ENCODE data around the gene SUSD6.
A peak's percentile ranks its signal among the peaks of the same experiment; 100 is the strongest.
"Not testable (repeated sequence)": the region's sequence is repeated elsewhere in the genome, so short reads cannot be mapped to it uniquely, and the experiment has no call there.

Gene SUSD6

DNA sequence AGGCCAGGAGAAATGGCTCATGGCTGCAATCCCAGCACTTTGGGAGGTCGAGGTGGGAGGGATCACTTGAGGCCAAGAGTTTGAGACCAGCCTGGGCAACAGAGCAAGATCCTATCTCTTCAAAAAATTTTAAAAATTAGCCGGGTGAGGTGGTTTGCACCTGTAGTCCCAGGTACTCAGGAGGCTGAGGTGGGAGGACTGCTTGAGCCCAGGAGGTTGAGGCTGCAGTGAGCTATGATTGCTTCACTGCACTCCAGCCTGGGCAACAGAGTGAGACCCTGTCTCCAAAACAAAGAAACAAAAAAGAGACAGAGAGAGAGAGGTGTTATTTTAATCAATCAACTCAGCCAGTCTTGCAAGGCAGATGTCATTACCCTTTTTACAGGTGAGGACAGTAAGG, 107.2 kb downstream of the SUSD6 start:
- not testable (repeated sequence) for DNase-seq

DNA sequence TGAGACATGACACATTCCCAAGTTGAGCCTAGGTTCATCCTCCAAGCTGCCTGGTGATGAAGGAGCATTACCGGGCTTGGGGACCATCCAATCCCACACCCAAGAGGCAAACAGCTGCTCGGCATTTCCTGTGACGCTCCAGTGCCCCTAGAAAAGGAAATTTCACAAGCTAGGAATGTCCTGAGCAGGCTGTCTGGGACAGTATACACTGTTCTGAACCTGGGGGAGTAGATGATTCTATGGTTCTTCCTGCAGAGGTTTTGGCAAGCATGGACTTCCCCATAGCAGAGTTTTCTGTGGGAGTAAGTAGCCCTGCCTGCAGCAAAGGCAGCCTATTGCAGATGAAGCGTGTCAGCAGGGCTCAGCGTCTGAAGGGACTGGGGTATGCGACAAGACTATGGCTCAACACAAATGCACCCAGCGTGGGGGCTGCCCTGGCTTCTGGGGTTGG, 108.1 kb downstream of the SUSD6 start:
- no peak for DNase-seq

DNA sequence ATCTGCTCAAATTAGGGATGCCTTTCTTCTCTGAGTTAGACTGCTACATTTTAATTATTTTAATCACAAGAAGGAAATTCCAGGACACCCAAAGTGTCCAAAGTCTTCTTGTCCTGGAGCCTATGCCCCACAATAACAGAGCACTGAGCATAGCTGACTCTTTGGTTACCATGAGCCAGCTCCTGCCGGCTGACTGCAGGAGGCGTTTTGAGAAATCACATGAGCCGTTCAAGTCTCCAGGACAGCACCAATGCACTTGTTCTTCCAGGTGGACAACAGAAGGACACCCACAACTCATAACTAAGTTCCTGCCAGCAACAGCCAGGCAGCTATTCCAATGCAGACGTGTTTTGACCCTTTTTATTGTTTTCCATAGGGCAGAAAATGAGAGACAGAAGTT, 109.5 kb downstream of the SUSD6 start:
- DNase-seq = no peak

DNA sequence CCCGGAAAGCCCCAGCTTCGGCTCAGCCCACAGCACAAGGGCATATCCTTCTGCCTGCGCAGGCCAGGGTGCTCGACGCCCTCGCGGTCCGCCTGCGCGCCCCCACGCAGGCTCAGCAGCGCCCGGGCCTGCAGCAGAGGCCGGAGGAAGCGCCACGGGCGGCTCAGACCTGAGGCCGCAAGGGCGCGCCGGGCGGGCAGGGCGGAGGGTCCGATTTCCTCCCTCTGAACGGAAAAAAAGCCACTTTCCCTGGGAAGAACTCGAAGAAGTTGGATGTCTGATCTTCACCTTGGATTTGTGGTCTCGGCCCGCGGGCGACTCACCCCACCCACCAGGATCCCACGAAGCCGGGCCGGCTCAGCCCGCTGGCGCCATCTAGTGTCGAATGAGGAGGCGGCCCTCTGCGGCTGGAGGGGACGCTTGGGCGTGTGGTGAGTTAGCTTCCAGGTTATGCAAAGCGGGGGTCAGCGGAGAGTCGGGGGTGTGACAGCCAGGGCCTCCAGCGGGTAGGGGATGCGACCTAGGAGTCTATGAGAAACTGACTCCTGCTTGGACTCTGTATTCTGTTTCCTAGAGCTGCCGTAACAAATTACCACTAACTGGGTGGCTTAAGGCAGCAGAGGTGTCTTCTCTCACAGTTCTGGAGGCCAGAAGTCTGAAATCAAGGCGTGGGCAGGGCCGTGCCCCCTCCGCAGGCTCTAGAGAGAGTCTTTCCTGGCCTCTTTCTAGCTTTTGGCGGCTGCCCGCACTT, 115.5 kb downstream of the SUSD6 start:
- peak; percentile 94 for DNase-seq

DNA sequence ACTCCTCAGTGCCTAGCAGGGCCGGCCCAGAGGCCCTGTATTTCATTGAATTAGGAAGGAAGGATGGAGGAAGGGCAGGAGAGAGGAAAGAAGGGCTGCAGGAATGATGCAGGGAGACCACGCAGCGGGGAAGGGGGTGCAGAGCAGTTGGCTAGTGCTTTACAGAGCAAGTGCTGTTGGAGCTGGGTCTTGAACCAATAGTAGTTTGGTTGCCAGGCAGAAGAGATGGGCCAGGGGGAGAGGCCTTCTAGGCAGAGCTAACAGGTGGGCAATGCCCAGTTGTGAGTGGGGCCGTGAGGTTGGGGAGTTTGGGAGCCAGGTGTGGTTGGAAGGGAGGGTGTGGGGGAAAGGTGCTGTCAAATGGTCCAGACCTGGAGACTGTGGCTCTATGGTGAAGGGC, 116.5 kb downstream of the SUSD6 start:
- no peak for DNase-seq

DNA sequence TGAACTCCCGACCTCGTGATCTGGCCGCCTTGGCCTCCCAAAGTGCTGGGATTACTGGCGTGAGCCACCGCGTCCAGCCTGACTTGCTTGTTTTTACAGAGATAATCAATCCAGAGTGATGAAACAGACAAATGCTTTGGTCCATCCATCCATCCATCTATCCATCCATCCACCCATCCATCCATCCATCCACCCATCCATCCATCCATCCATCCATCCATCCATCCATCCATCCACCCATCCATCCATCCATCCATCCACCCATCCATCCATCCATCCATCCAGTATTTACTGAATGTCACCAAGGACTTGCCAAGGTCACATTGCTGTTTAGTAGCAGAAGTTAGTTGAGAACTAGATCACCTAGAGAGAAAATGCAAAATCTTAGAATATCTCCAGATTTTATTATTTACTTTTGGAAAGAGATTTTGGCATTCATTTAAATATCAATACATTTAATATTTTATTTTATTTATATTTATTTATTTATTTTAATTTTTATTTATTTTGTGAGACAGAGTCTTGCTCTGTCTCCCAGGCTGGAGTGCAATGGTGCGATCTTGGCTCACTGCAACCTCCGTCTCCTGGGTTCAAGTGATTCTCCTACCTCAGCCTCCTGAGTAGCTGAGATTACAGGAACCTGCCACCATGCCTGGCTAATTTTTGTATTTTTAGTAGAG, 120.7 kb downstream of the SUSD6 start:
- not testable (repeated sequence) for DNase-seq

DNA sequence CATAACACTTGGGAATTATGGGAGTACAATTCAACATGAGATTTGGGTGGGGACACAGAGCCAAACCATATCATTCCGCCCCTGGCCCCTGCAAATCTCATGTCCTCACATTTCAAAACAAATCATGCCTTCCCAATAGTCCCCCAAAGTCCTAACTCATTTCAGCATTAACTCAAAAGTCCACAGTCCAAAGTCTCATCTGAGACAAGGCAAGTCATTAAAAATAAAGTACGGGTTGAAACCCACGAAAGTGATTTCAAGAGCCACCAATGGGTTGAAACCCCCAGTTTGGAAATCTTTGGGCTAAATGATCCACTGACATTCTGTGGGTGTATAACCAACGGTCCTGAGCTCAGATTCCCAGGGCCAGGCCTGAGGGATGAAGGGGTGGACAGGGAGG, 125.0 kb downstream of the SUSD6 start:
- DNase-seq = not testable (repeated sequence)

DNA sequence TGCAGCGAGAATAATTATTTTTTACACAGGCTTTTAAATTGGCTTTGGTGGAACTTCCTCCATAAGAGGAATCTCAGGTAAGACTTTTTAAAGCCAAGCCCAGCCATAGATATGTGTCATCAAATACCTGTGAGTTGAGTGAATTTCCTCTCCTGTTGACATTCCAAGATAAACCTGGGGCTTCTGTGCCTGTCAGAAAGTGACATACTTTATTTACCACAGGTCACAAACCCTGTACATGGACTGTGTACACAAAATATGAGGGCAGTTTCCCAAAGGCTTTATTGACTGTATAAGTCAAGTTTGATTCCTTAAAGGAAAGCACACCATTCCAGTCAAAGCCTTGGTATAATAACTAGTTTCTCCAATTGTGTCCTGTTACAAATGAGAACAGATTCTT, 129.7 kb downstream of the SUSD6 start:
- no peak for DNase-seq

DNA sequence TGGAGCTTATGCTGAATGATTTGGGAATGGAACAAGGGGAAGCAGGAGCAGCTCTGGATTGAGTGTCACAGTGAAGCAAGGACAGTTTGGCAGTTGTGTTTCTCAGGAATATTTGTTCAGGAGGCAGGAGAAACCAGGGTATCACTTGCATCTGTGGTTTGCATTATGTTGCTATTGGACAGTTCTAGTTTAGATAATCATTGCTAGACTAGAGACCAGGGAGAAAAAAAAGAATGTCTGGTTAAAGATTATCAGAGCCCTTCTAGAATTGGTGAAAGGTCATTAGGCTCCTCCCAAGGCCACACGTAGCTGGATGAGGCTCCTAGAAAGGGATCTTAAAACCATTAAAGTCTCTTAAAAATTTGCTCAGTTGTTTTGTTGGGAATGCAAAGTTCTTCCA, 138.6 kb downstream of the SUSD6 start:
- DNase-seq = no peak

DNA sequence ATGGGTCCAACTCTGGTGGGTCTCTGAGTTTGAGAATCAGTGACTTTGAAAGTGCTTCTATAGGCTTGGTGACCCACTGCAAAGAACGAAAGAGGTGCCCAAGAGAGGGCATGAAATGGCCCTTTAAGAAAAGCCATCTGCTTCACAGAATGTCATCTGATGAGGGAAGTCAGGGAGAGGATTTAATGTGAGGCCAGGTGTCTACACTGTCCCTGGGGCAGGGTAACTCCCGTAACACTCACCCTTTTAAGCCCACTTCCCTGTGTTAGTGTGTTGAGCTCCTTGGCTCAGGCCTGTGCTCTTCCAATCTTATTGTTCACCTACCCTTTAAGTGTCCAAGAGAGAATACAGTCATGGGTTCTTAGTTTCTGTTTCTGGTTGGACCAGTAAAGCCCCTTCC, 139.1 kb downstream of the SUSD6 start:
- no peak for DNase-seq

DNA sequence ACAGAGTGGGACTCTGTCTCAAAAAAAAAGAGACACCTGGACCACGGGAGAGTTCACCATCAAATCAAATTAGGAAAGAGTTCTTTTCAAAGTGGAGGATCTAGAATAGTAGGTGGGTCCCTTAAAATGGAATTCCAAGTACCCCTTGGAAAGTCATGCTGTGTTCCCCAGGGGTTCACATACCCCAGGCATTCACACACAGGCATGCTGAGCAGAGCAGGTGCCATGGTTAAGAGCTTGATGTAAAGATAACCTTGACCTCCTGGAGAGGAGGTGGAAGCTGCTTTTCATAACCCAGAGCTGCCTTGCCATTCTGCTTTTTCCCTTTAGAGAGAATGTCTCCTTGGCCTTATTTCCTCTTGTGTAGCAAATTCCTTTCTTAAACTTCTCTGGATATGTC, 141.4 kb downstream of the SUSD6 start:
- DNase-seq = no peak

DNA sequence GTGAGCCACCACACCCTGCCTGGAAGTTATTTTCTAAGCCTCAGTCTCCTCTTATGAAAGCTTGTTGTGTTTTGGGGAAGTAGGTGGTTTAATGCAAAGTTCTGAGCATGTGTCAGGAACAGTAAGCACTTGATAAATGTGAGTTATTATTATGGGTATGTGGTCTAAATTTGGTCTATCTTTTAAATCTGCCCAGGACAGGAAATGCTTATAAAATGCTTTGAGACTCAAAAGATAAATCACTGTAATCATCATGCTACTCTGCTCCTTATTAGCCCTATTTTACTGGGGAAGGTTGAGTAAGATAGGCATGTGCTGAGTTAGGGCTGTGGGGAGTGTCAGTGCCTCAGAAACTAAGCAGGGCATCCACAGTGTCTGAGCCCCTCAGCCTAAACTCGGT, 142.5 kb downstream of the SUSD6 start:
- no peak for DNase-seq

DNA sequence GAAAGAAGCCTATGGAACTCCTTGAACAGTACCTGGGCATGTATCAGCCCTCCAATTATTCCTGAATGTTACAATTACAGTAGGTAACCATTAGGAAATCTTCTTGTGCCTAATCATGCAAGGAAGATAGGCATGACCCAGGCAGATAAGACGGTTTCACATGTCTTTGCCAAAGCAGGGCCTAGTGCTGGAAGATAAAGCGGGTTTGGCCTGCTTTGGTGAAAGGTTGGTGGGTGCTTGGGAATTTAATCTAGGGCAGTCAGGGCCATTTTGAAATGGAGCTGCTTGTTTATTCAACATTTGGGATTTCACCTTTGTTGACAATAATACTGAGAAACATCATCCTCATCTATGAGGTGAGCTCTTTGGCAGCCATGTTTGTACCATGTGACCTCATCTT, 143.1 kb downstream of the SUSD6 start:
- DNase-seq = no peak

DNA sequence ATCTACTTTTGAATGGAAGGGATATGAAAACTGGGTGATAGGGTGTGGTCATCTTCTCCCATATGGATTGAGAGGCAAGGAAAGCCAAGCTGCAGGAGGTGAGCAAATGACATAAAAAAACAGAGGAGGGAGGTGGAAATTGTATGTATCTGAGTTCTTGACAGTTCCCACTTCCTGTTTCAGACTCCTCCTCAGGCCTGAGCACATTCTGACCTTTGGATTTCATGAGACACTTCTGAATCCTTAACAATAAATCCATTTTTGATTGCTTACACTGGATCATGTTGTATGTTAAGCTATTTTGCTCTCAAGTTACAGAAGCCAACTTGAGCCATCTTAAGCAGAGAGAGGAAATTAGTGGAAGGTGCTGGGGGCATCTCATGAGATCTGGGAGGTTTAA, 143.9 kb downstream of the SUSD6 start:
- DNase-seq = no peak

DNA sequence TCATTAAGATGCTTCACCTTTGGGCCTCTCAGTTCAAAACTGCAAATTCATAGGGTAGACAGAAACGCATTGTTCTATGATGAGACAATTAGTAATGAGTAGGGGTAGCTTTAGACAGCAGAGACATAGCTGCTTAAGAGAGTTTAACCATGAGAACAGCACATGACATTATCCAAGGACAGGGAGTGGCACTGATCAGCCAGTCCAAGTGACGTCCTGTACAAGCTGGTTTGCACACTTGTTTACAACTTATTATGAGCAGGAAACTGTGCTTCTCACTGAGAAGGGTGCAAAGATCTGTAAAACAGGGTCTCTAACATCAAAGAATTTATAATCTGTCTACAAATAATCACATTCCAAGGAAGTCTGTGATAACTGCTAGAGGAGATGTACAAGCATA, 144.4 kb downstream of the SUSD6 start:
- DNase-seq = no peak

DNA sequence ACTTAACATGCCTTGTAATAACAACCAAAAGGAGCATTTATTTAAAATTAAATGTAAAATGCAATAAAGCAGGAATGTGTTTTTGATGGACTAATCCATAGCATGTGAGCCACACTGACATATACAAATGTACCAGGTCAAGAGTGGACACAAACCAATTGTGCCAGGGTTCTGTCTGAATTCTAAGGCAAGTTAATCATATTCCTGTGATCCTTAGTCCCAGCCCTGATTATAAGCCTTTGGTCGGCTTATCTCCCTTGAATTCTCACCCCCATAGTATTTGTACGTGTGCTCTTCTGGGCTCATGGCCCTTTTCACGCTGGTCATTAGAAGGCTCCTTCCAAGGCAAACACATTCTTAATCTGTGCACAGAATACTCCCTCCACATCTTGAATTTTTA, 144.9 kb downstream of the SUSD6 start:
- no peak for DNase-seq

DNA sequence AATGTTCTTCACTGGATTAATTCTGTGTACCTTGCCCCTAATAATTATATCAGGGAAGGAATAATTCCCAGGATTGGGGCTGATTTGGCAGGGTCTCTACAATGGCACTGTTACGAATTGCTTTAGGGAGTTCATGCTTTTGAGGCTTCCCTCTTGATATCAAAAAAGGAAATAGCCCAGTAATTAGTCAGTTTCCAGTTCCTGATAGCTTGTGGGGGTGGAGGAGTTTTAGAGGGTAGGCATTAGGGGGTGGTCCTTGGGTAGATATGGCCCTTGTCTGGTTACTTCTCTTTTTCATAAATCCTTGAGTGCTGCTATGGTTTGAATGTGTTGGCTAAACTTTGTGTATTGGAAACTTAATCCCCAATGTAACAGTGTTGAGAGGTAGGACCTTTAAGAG, 149.4 kb downstream of the SUSD6 start:
- no peak for DNase-seq

DNA sequence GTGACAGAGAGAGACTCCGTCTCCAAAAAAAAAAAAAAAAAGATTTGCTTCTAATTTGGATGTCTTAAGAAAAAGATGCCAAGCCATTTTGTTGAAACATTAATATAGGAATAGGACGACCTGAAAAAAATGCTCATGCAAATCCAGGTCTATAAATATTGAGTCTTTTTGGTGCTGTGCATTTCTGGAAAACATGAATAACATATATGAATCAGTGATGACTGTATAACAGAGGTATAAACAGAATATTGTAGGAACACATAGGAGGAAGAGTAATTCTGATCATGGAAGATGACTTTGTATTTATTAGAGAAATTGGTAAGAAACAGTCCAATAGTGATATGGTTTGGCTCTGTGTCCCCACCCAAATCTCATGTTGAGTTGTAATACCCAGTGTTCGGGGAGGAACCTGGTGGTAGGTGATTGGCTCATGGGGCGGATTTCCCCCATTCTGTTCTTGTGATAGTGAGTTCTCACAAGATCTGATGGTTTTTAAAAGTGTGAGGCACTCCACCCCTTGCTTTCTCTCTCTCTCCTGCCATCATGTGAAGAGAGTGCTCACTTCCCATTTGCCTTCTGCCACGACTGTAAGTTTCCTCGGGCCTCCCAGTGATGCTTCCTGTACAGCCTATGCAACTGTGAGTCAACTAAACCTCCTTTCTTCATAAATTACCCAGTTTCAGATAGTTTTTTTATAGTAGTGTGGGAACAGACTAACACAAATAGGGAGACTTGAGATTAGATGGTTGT, 152.5 kb downstream of the SUSD6 start:
- DNase-seq = no peak
